ENCODE results near the gene SIX2. TPM values are rescaled to one million over a fixed set of nuclear protein-coding genes. Genes with fewer than 3 reads are reported as not detected.

The SIX2 gene
- total and polyA plus RNA-seq, 10 of the 15 experiments (the other 5 are each of a cell fraction or from before 2014, with no cell fraction given) = not detected

- TF ChIP-seq MTA2 (IDR thresholded peaks at IDR 0.05; ENCODE audit: low read depth) (no peak), GATAD2B (conservative IDR thresholded peaks at IDR 0.05; ENCODE audit: low read depth) (no peak)
Observed at GRCh38 chr2:44989176-44989575, 20.1 kb downstream of the SIX2 start (continued).

- ChIA-PET SMC1A (ENCODE audit: uncharacterized antibody, unreplicated experiment) (interaction anchor here (0.9 to 8.8 kb wide), 9 partner anchors 8 to 653 kb away, joined by 3 to 156 read pairs (median 4); no protein-coding TSS in a partner anchor), POLR2A (no interaction called here), CTCF (interaction anchor here (0.7 to 10.8 kb wide), 13 partner anchors 9 to 594 kb away, joined by 3 to 227 read pairs (median 4); no protein-coding TSS in a partner anchor), RAD21 (ENCODE audit: unreplicated experiment) (interaction anchor here (0.9 to 8.4 kb wide), 6 partner anchors 9 to 795 kb away, joined by 3 to 120 read pairs (median 3); no protein-coding TSS in a partner anchor)
- Histone ChIP-seq H3K4me2 (ENCODE audit: control insufficient read depth, insufficient read depth) (0 out of 2 replicates have a peak overlapping the region, but pooled peaks have one; percentile 33), H3K79me2 (ENCODE audit: control insufficient read depth, insufficient read depth, low read length) (no peaks in the 10 kb centered on the region), H3K9ac (ENCODE audit: control insufficient read depth, insufficient read depth, low read length) (no peak overlapping the region), H3K4me3 (no peak overlapping the region), H3K27me3 (replicated peaks in 1 of 2; ENCODE audit: control insufficient read depth in 2 of 2, insufficient read depth in 2 of 2, low read length in 1 of 2) (no peaks in the 10 kb centered on the region), H3K36me3 (ENCODE audit: control insufficient read depth in 2 of 2, insufficient read depth in 2 of 2, low read length in 1 of 2) (no peaks in the 10 kb centered on the region), H4K20me1 (ENCODE audit: control insufficient read depth, insufficient read depth) (no peaks in the 10 kb centered on the region), H3K27ac (ENCODE audit: control insufficient read depth, insufficient read depth) (no peak overlapping the region), H2AFZ (ENCODE audit: control insufficient read depth, low read depth, low read length) (no peak overlapping the region), H3K4me1 (ENCODE audit: control insufficient read depth, insufficient read depth, low read length) (peaks cover 4% of the 10 kb centered on the region), H3K9me3 (replicated peaks; ENCODE audit: control insufficient read depth, insufficient read depth, low read length) (no peaks in the 10 kb centered on the region; the same call in 2 of the 3 replicates)
- in situ Hi-C loops (cut with MboI) (loop anchor here (10.0 to 25.0 kb wide), 2 partner anchors 651 to 953 kb away; no protein-coding TSS in a partner anchor), intact Hi-C loops (cut with micrococcal nuclease; ENCODE audit: unreplicated experiment) (loop anchor here (5.0 kb wide), 1 partner anchor 593 kb away; no protein-coding TSS in a partner anchor)
- no TSS peak for BruUV-seq (replicated peaks)
- WGBS (ENCODE audit: insufficient coverage, insufficient replicate concordance, low lambda C conversion rate, missing lambda C conversion rate) = 8% methylated on average over 9 of the region's 9 CpGs
- FAIRE-seq = no peak
- peak; percentile 58 for ATAC-seq
- TF ChIP-seq RUNX3 (IDR thresholded peaks at IDR 0.05; ENCODE audit: low read length) = peak; percentile 73
- no peak for TF ChIP-seq SMAD1 (IDR thresholded peaks at IDR 0.05; ENCODE audit: low read depth, partially characterized antibody)
- DNase-seq (ENCODE audit: low read depth, low spot score) = no peak
Observed at GRCh38 chr2:44983836-44984604, 25.2 kb downstream of the SIX2 start.
